ENCODE measurements around the gene THSD7A. TPM values are rescaled to one million over a fixed set of nuclear protein-coding genes. Genes with fewer than 3 reads are reported as not detected.

THSD7A gene
- total and polyA plus RNA-seq, 2 of the 13 experiments (the other 11 are each of a cell fraction or from before 2014, with no cell fraction given): 0.01 to 0.07 TPM

- POLR2A ChIA-PET: no interaction called here
- whole genome bisulfite sequencing (ENCODE audit: low lambda C conversion rate): 0% methylated on average over 1 of the region's 1 CpG
- no peak overlapping the region for H2AFZ ChIP-seq (ENCODE audit: low read length)
- H3K27me3 ChIP-seq (ENCODE audit: control insufficient read depth in 1 of 2, insufficient read depth in 2 of 2, low read length in 2 of 2): no peaks in the 10 kb centered on the region
- H4K20me1 ChIP-seq (ENCODE audit: insufficient read depth, low read length): no peaks in the 10 kb centered on the region
- DNase-seq (ENCODE audit: low spot score) (no peak), FAIRE-seq (no peak), ATAC-seq (no peak)
- TF ChIP-seq SMARCC2 (IDR thresholded peaks at IDR 0.05) (no peak), ZBTB8A (CRISPR knock-in tag; IDR thresholded peaks at IDR 0.05; ENCODE audit: borderline replicate concordance, low read depth) (no peak), ZFP1 (CRISPR knock-in tag; IDR thresholded peaks at IDR 0.05) (no peak), ZNF781 (CRISPR knock-in tag; IDR thresholded peaks at IDR 0.05; ENCODE audit: borderline replicate concordance, not compliant biosample characterization) (no peak), ZNF225 (CRISPR knock-in tag; IDR thresholded peaks at IDR 0.05) (no peak), RARG (CRISPR knock-in tag; IDR thresholded peaks at IDR 0.05; ENCODE audit: low read depth) (no peak), ZFP90 (CRISPR knock-in tag; IDR thresholded peaks at IDR 0.05; ENCODE audit: borderline replicate concordance) (no peak), FOXP4 (CRISPR knock-in tag; IDR thresholded peaks at IDR 0.05) (no peak), NBN (conservative IDR thresholded peaks at IDR 0.05) (no peak), PRDM4 (CRISPR knock-in tag; IDR thresholded peaks at IDR 0.05; ENCODE audit: borderline replicate concordance) (no peak), TFDP1 (CRISPR knock-in tag; IDR thresholded peaks at IDR 0.05; ENCODE audit: borderline replicate concordance) (no peak), NFKBIZ (CRISPR knock-in tag; IDR thresholded peaks at IDR 0.05) (no peak), ZNF547 (CRISPR knock-in tag; IDR thresholded peaks at IDR 0.05) (no peak), JARID2 (CRISPR knock-in tag; IDR thresholded peaks at IDR 0.05; ENCODE audit: insufficient replicate concordance) (no peak), KMT2B (CRISPR knock-in tag; IDR thresholded peaks at IDR 0.05) (no peak), SMC3 (IDR thresholded peaks at IDR 0.05; ENCODE audit: low read length) (no peak)
- TF ChIP-seq, protein P1, sequence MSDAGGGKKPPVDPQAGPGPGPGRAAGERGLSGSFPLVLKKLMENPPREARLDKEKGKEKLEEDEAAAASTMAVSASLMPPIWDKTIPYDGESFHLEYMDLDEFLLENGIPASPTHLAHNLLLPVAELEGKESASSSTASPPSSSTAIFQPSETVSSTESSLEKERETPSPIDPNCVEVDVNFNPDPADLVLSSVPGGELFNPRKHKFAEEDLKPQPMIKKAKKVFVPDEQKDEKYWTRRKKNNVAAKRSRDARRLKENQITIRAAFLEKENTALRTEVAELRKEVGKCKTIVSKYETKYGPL (CRISPR knock-in tag; IDR thresholded peaks at IDR 0.05): no peak
- no peaks in the 10 kb centered on the region for H3K36me3 ChIP-seq (replicated peaks in 1 of 2; ENCODE audit: control insufficient read depth in 1 of 2, insufficient read depth in 2 of 2, low read length in 2 of 2)
- no peak overlapping the region for H3K4me3 ChIP-seq (replicated peaks in 1 of 3; ENCODE audit: insufficient read depth in 1 of 3, low read depth in 2 of 3, low read length in 3 of 3)
- H3K4me1 ChIP-seq (ENCODE audit: insufficient read depth, low read length): no peaks in the 10 kb centered on the region
- CTCF ChIA-PET (ENCODE audit: low intra/inter-chr PET ratio, low total read pairs): no interaction called here
- no peak overlapping the region for H3K9ac ChIP-seq (ENCODE audit: insufficient read depth, low read depth, low read length)
- H3K9me3 ChIP-seq (ENCODE audit: low read length): no peaks in the 10 kb centered on the region
- no peaks in the 10 kb centered on the region for H3K79me2 ChIP-seq (ENCODE audit: insufficient read depth, low read length)
- no TSS peak for BruUV-seq (replicated peaks)
- in situ Hi-C loops (cut with HindIII; ENCODE audit: extremely low pct_ligation_motif_present, low pct_unique_long_range_greater_than_20kb): no loop called here
- no peak overlapping the region for H3K4me2 ChIP-seq (ENCODE audit: low read depth, low read length)
- H3K27ac ChIP-seq (ENCODE audit: extremely low read length, insufficient read depth, low read length): no peak overlapping the region
- intact Hi-C loops (cut with micrococcal nuclease; ENCODE audit: unreplicated experiment): no loop called here
Observed at GRCh38 chr7:11757153-11757552, 74.8 kb downstream of the THSD7A start.
